Measurements from ENCODE around the gene YIF1A. TPM values are rescaled to one million over a fixed set of nuclear protein-coding genes. Genes with fewer than 3 reads are reported as not detected.

YIF1A gene
- total and polyA plus RNA-seq, 8 donors: 11.6 to 122 (median 60.9) TPM

DNA sequence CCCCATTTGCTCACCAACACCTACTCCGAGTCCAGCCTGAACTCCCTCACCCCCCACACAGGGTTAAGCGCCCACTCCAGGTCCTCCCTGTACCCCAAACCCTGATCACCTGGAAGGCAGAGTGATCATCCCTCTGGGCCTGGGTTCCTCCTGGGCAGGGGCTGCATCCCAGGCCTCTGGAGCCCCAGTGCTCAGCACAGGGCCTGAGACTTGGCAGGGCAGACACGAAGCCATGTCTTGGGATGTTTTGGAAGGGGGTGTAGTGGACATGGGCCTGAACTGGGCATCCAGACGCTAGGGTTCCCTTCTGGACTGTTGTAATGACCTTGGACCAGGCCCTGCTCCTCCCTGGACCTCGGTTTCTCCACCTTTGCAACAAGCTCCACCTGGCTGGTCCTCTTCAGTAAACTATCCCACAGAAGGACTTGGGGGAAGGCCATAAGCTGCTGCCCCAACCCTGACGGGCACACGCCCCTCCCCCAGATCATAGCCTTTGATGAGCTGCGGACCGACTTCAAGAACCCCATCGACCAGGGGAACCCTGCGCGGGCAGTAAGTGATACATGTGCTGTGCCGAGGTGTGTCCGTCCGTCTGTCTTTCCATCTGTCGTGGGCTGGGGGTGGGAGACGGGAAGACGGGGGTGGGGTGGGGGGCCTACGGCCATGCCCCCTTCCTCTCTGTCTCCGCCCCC lies 7.0 kb downstream of the YIF1A start:
- WGBS, 5 donors: 24 to 50% (median 26%) methylated on average over 5 to 20 of the region's 20 CpGs
- intact Hi-C loops (cut with DNase I; ENCODE audit: low total_unique reads): no loop called here
- DNase-seq: no peak
- no peak overlapping the region for H3K27ac ChIP-seq
- peaks cover 0 to 12% (median 0%) of the 10 kb centered on the region in 3 donors for H3K27me3 ChIP-seq
- H3K9me3 ChIP-seq: no peaks in the 10 kb centered on the region
- H3K36me3 ChIP-seq: peaks cover 10 to 31% (median 26%) of the 10 kb centered on the region in 4 donors
- H3K4me1 ChIP-seq: peaks cover 24 to 50% (median 34%) of the 10 kb centered on the region in 4 donors
- no peak overlapping the region for H3K4me3 ChIP-seq
- TF ChIP-seq, protein P1, sequence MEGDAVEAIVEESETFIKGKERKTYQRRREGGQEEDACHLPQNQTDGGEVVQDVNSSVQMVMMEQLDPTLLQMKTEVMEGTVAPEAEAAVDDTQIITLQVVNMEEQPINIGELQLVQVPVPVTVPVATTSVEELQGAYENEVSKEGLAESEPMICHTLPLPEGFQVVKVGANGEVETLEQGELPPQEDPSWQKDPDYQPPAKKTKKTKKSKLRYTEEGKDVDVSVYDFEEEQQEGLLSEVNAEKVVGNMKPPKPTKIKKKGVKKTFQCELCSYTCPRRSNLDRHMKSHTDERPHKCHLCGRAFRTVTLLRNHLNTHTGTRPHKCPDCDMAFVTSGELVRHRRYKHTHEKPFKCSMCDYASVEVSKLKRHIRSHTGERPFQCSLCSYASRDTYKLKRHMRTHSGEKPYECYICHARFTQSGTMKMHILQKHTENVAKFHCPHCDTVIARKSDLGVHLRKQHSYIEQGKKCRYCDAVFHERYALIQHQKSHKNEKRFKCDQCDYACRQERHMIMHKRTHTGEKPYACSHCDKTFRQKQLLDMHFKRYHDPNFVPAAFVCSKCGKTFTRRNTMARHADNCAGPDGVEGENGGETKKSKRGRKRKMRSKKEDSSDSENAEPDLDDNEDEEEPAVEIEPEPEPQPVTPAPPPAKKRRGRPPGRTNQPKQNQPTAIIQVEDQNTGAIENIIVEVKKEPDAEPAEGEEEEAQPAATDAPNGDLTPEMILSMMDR (IDR thresholded peaks at IDR 0.05): no peak
- TF ChIP-seq POLR2A (IDR thresholded peaks at IDR 0.05) (no peak), POLR2AphosphoS5 (IDR thresholded peaks at IDR 0.05) (no peak), EP300 (IDR thresholded peaks at IDR 0.05) (no peak)

DNA sequence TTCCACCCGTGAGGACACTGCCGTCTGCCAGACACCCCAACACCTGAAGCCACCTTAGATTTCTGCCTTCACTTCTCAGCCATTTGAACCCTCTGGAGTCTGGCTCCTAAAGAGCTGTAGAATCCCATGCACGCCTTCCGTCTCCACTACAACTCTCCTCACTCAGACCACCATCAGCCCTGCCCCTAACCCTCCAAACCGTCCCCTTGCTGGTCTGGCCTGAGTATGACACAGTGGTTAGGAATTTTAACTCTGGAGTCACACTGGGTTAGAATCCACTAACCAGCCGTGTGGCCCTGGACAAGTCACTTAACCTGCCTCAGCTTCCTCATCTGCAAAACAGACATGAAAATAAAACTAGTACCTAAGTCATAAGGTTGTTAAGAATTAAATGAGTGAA lies 7.9 kb downstream of the YIF1A start:
- no peak overlapping the region for H3K4me3 ChIP-seq
- no peak for DNase-seq
- H3K9me3 ChIP-seq: no peaks in the 10 kb centered on the region
- TF ChIP-seq POLR2AphosphoS5 (IDR thresholded peaks at IDR 0.05) (no peak), EP300 (IDR thresholded peaks at IDR 0.05) (no peak), POLR2A (IDR thresholded peaks at IDR 0.05) (no peak)
- TF ChIP-seq, protein P1 (IDR thresholded peaks at IDR 0.05): no peak
- intact Hi-C loops (cut with DNase I; ENCODE audit: low total_unique reads): no loop called here
- H3K27ac ChIP-seq: no peak overlapping the region
- peaks cover 0 to 12% (median 0%) of the 10 kb centered on the region in 3 donors for H3K27me3 ChIP-seq
- peaks cover 13 to 38% (median 34%) of the 10 kb centered on the region in 4 donors for H3K36me3 ChIP-seq
- WGBS, 5 donors: 77 to 85% (median 81%) methylated on average over 6 of the region's 6 CpGs
- peaks cover 24 to 42% (median 31%) of the 10 kb centered on the region in 4 donors for H3K4me1 ChIP-seq

DNA sequence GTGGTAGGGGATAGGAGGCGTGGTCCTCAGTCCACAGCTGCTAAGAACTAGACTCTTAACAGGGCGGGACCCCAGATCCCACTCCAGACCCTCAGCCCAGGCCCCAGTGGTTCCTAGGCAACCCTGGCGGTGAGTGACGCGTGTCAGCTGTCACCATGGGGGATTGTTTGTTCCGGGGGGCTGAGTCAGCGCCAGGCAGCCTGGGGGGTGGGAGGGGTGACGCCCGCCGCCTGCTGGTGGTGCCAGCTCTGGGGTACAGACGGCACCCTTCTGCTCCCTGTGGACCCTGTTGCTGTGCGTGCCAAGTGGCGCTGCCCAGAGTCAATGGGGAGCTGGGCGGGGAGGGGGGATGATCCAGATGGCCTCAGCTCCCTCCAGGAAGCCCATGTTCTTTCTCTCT lies 8.5 kb downstream of the YIF1A start:
- intact Hi-C loops (cut with DNase I; ENCODE audit: low total_unique reads): no loop called here
- no peak overlapping the region for H3K27ac ChIP-seq
- H3K9me3 ChIP-seq: no peaks in the 10 kb centered on the region
- WGBS, 5 donors: 74 to 86% (median 76%) methylated on average over 2 to 14 of the region's 14 CpGs
- TF ChIP-seq POLR2AphosphoS5 (IDR thresholded peaks at IDR 0.05) (no peak), POLR2A (IDR thresholded peaks at IDR 0.05) (no peak), EP300 (IDR thresholded peaks at IDR 0.05) (no peak)
- TF ChIP-seq, protein P1 (IDR thresholded peaks at IDR 0.05): no peak
- no peak overlapping the region for H3K4me3 ChIP-seq
- peaks cover 18 to 39% (median 36%) of the 10 kb centered on the region in 4 donors for H3K36me3 ChIP-seq
- peaks cover 0 to 12% (median 0%) of the 10 kb centered on the region in 3 donors for H3K27me3 ChIP-seq
- H3K4me1 ChIP-seq: peaks cover 24 to 36% (median 31%) of the 10 kb centered on the region in 4 donors
- DNase-seq: peak in 1 of 2 donors; percentile 60

DNA sequence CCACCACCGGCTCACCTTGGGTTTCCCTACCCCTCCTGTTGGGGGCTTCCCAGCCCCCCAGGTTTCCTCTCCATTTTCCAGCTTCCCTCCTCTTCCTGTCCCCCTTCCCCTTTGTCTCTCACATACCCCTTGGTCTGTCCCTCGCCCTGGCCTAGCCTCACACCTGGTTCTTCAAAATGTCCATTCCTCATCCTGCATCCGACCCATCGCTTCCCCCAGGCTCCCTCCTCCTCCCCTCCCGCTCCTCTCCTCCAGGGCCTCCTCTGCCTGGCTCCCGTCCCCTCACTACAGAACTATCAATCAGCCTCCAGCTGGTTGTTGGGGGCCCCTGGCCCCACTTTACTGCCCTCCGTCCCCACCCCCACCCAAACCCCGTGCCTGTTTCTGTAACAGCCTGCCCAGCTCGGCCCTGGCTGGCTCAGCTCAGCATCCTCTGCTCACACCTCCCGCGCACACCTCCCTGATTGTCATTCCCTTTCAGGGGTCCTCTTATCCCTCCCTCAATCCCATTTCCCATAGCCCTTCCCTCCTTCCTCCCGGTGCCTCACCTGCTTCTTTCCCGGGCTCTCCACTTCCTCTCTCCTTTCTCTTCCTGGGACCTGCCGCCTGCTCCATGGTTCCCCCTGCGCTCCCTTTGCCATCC lies 9.7 kb downstream of the YIF1A start:
- no peak for TF ChIP-seq EP300 (IDR thresholded peaks at IDR 0.05)
- TF ChIP-seq POLR2A (IDR thresholded peaks at IDR 0.05): no peak
- TF ChIP-seq, protein P1 (IDR thresholded peaks at IDR 0.05): no peak
- no peak for TF ChIP-seq POLR2AphosphoS5 (IDR thresholded peaks at IDR 0.05)
- peaks cover 18 to 39% (median 36%) of the 10 kb centered on the region in 4 donors for H3K36me3 ChIP-seq
- intact Hi-C loops (cut with DNase I; ENCODE audit: low total_unique reads): no loop called here
- no peak overlapping the region for H3K4me3 ChIP-seq
- no peaks in the 10 kb centered on the region for H3K9me3 ChIP-seq
- no peak overlapping the region for H3K27ac ChIP-seq
- WGBS, 5 donors: 74 to 80% (median 76%) methylated on average over 15 of the region's 15 CpGs
- no peak for DNase-seq
- peaks cover 0 to 12% (median 0%) of the 10 kb centered on the region in 3 donors for H3K27me3 ChIP-seq
- H3K4me1 ChIP-seq: peaks cover 24 to 32% (median 31%) of the 10 kb centered on the region in 4 donors

Measured in stomach (tissue), 9 donors.